IMR-90 (cell line): ENCODE measurements around the gene METAP2. TPM values are rescaled to one million over a fixed set of nuclear protein-coding genes. Genes with fewer than 3 reads are reported as not detected.
A peak's percentile ranks its signal among the peaks of the same experiment; 100 is the strongest.

ENCODE experiments used
- ATAC-seq: fragments of 200-7000 bp; cut with Tn5 transposase; 2 replicates; pipeline ENCODE4 v1.9.1; 2020; ENCODE audit warnings: low read depth, mild to moderate bottlenecking, moderate library complexity
- BruUV-seq: library from RNA; stranded (reverse); fragments of 400-500 nt; replicated peaks from 2 replicates; lab custom pipeline; 2021; lab: Mats Ljungman, UMichigan
- CTCF ChIA-PET: fragments of 300-600 bp; formaldehyde crosslinking; extraction: SDS; loops from one replicate; lab custom pipeline; 2021; ENCODE audit warnings: antibody characterized with exemption; lab: Yijun Ruan, JAX
- POLR2A ChIA-PET: fragments of 300-600 bp; sonication (Branson Sonifier 250); formaldehyde crosslinking; loops from one replicate; lab custom pipeline; 2022; ENCODE audit warnings: antibody characterized with exemption; ENCODE audit not compliant: unreplicated experiment; lab: Charles Lee
- DNase-seq: peaks from one replicate; pipeline ENCODE4 v3.0.0; 2013
- H2AFZ ChIP-seq: replicated peaks from 2 replicates; pipeline ENCODE3; 2013; ENCODE audit warnings: low read length, mild to moderate bottlenecking; ENCODE audit not compliant: poor library complexity
- H2AK5ac ChIP-seq: 2 replicates; pipeline ENCODE4 v1.6.1; 2013; ENCODE audit warnings: low read depth, low read length, inconsistent platforms
- H2AK9ac ChIP-seq: replicated peaks from 2 replicates; pipeline ENCODE3; 2013; ENCODE audit warnings: mild to moderate bottlenecking, low read depth, low read length, moderate library complexity; ENCODE audit not compliant: poor library complexity
- H2BK120ac ChIP-seq: 2 replicates; pipeline ENCODE4 v1.6.1; 2013; ENCODE audit warnings: low read depth, low read length, inconsistent platforms
- H2BK15ac ChIP-seq: 3 replicates; pipeline ENCODE4 v1.6.1; 2013; ENCODE audit warnings: low read depth, low read length, inconsistent platforms
- H2BK20ac ChIP-seq: 2 replicates; pipeline ENCODE4 v1.6.1; 2013; ENCODE audit warnings: low read depth, mild to moderate bottlenecking, inconsistent platforms, low read length, moderate library complexity
- H2BK5ac ChIP-seq: 2 replicates; pipeline ENCODE4 v1.6.1; 2013; ENCODE audit warnings: mild to moderate bottlenecking, low read depth, low read length, inconsistent platforms; ENCODE audit not compliant: poor library complexity, severe bottlenecking
- H3K14ac ChIP-seq: replicated peaks from 2 replicates; pipeline ENCODE4 v1.6.1; 2013; ENCODE audit warnings: low read depth, low read length, inconsistent platforms
- H3K18ac ChIP-seq: 2 replicates; pipeline ENCODE4 v1.6.1; 2013; ENCODE audit warnings: low read depth, low read length, control low read depth
- H3K23ac ChIP-seq: 2 replicates; pipeline ENCODE4 v1.6.1; 2013; ENCODE audit warnings: low read depth, low read length, inconsistent platforms
- H3K27ac ChIP-seq: 2 replicates; pipeline ENCODE4 v1.5.1; 2013; ENCODE audit warnings: mild to moderate bottlenecking, control low read depth, low read length; ENCODE audit not compliant: insufficient read depth
- H3K27me3 ChIP-seq: 2 replicates; pipeline ENCODE4 v1.6.1; 2013; ENCODE audit warnings: low read length; ENCODE audit not compliant: control insufficient read depth, insufficient read depth
- H3K36me3 ChIP-seq: 2 replicates; pipeline ENCODE4 v1.6.1; 2013; ENCODE audit warnings: low read length, mixed read lengths; ENCODE audit not compliant: control insufficient read depth, insufficient read depth
- H3K4ac ChIP-seq: 2 replicates; pipeline ENCODE4 v1.6.1; 2013; ENCODE audit warnings: low read depth, low read length, inconsistent platforms
- H3K4me1 ChIP-seq: 2 replicates; pipeline ENCODE4 v1.6.1; 2013; ENCODE audit warnings: low read length, mixed read lengths; ENCODE audit not compliant: control insufficient read depth, insufficient read depth
- H3K4me2 ChIP-seq: 2 replicates; pipeline ENCODE4 v1.6.1; 2013; ENCODE audit warnings: low read depth, mild to moderate bottlenecking, control low read depth, low read length, moderate library complexity
- H3K4me3 ChIP-seq: 2 replicates; pipeline ENCODE4 v1.5.1; 2013; ENCODE audit warnings: low read depth, mild to moderate bottlenecking, control low read depth, low read length, moderate library complexity; ENCODE audit not compliant: insufficient read depth
- H3K56ac ChIP-seq: 2 replicates; pipeline ENCODE4 v1.6.1; 2013; ENCODE audit warnings: low read length, inconsistent platforms; ENCODE audit not compliant: insufficient read depth; ENCODE audit errors: extremely low read depth
- H3K79me1 ChIP-seq, 2 experiments: 2 replicates each; pipeline ENCODE4 v1.6.1; 2013; ENCODE audit warnings: low read length in 2 of 2, inconsistent platforms in 1 of 2, low read depth in 1 of 2
- H3K9ac ChIP-seq: 2 replicates; pipeline ENCODE4 v1.6.1; 2013; ENCODE audit warnings: low read depth, low read length, control low read depth
- H3K9me1 ChIP-seq: 2 replicates; pipeline ENCODE4 v1.6.1; 2013; ENCODE audit warnings: low read length, inconsistent platforms; ENCODE audit not compliant: insufficient read depth
- H3K9me3 ChIP-seq: 2 replicates; pipeline ENCODE4 v1.6.1; 2013; ENCODE audit warnings: low read length; ENCODE audit not compliant: control insufficient read depth, insufficient read depth
- H4K20me1 ChIP-seq: 2 replicates; pipeline ENCODE4 v1.6.1; 2013; ENCODE audit warnings: low read length, inconsistent platforms; ENCODE audit not compliant: insufficient read depth
- H4K5ac ChIP-seq: 2 replicates; pipeline ENCODE4 v1.6.1; 2013; ENCODE audit warnings: mild to moderate bottlenecking, low read depth, low read length, control low read depth
- H4K8ac ChIP-seq, 2 experiments: 2 replicates each; pipeline ENCODE4 v1.6.1; 2013; ENCODE audit warnings: low read depth in 2 of 2, low read length in 2 of 2, control low read depth in 1 of 2, inconsistent platforms in 1 of 2
- H4K91ac ChIP-seq: 2 replicates; pipeline ENCODE4 v1.6.1; 2013; ENCODE audit warnings: low read depth, low read length, inconsistent platforms; ENCODE audit not compliant: insufficient read depth
- CHD1 ChIP-seq: IDR thresholded peaks from 2 replicates; pipeline ENCODE4 v1.6.1; 2012; ENCODE audit warnings: low read depth, low read length, improper control_type of control experiment
- FOS ChIP-seq: fragments of 150-350 bp; IDR thresholded peaks from 2 replicates; pipeline ENCODE4 v1.6.1; 2016; ENCODE audit warnings: low read depth, low read length
- MXI1 ChIP-seq: IDR thresholded peaks from 2 replicates; pipeline ENCODE4 v1.6.1; 2012; ENCODE audit warnings: low read depth, mild to moderate bottlenecking, low read length, moderate library complexity, borderline replicate concordance
- POLR2A ChIP-seq: IDR thresholded peaks from 2 replicates; pipeline ENCODE4 v1.6.1; 2012; ENCODE audit warnings: mild to moderate bottlenecking, low read depth, low read length
- RAD21 ChIP-seq: IDR thresholded peaks from 2 replicates; pipeline ENCODE4 v1.6.1; 2012; ENCODE audit warnings: low read length, improper control_type of control experiment
- RFX5 ChIP-seq: IDR thresholded peaks from 2 replicates; pipeline ENCODE4 v1.8.0; 2012; ENCODE audit warnings: low read depth, mild to moderate bottlenecking, low read length, moderate library complexity
- WGBS, 2 experiments: methylation state at CpG; one replicate each; pipeline versions ENCODE4 v1.1.5 to v1.1.7; 2013; ENCODE audit warnings: missing lambda C conversion rate in 2 of 2; ENCODE audit not compliant: insufficient read length in 1 of 2; ENCODE audit errors: extremely low coverage in 2 of 2; 5-methylcytosine and 5-hydroxymethylcytosine counted together
- dilution Hi-C: fragments of 300-500 bp; cut with HindIII; formaldehyde crosslinking; loops from one replicate; pipeline ENCODE4 v1.14.3; 2018; ENCODE audit warnings: low sequenced_read_pairs; ENCODE audit not compliant: unreplicated experiment
- in situ Hi-C: fragments of 300-500 bp; cut with MboI; formaldehyde crosslinking; loops from 3 replicates; pipeline ENCODE4 v1.14.3; 2019; ENCODE audit warnings: low sequenced_read_pairs, inconsistent platforms, mixed read lengths
- intact Hi-C: fragments of 100-400 bp; cut with micrococcal nuclease; formaldehyde crosslinking; loops from 2 replicates; pipeline ENCODE4 v1.10.0; 2022
- polyA plus RNA-seq, 3 experiments: library from polyadenylated mRNA; depleted of rRNA; stranded (reverse); fragments of >200 nt; gene quantifications; 2 replicates each; pipeline ENCODE4 v1.2.3, GENCODE V29; 2012; ENCODE audit warnings: low replicate concordance in 1 of 3
- total RNA-seq: library from RNA; depleted of rRNA; stranded (reverse); fragments of >200 nt; gene quantifications from 2 replicates; pipeline ENCODE4 v1.2.3, GENCODE V29; 2012

Gene METAP2
- total and polyA plus RNA-seq, 2 of the 4 experiments (the other 2 are of a cell fraction) = 62.5 to 72.9 TPM

DNA sequence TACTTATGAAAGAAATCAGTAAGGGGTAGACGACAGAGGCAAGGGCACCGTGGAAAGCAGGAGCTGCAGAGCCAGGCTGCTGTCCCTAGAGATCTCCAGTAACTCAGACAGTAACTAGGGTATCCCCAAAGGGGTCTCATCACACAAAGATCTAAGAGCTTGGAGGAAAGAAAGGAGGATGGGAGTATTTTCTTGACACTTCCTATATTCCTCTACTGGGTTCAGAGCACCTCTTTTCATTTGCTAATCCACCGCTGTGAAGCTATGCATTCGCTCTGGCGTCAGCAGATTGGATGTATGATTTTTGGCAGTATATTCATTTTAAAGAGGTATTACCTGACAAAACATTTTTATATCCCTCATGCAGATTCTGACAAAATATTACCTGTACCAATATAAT lies 64.7 kb downstream of the METAP2 start:
- 0 out of 2 replicates have a peak overlapping the region, but pooled peaks have one; percentile 32 for H3K23ac ChIP-seq
- dilution Hi-C loops (no loop called here), in situ Hi-C loops (no loop called here), intact Hi-C loops (no loop called here)
- peaks cover 40% of the 10 kb centered on the region in 2 experiments for H3K79me1 ChIP-seq
- 0 out of 2 replicates have a peak overlapping the region, but pooled peaks have one; percentile 31 for H4K5ac ChIP-seq
- H3K4me3 ChIP-seq = no peak overlapping the region
- peak overlapping the region; percentile 15; the same call in 1 of the 2 replicates for H4K91ac ChIP-seq
- no peak overlapping the region for H2AFZ ChIP-seq
- peak overlapping the region; percentile 3 for H3K4ac ChIP-seq
- no TSS peak for BruUV-seq
- H3K4me1 ChIP-seq = peaks cover 15% of the 10 kb centered on the region
- H2AK9ac ChIP-seq = no peak overlapping the region
- peak overlapping the region; percentile 73 for H3K18ac ChIP-seq
- no peaks in the 10 kb centered on the region for H3K9me3 ChIP-seq
- H3K36me3 ChIP-seq = no peaks in the 10 kb centered on the region
- no peak overlapping the region for H3K4me2 ChIP-seq
- ATAC-seq (no peak), DNase-seq (no peak)
- CTCF ChIA-PET = interaction anchor here (0.6 to 0.8 kb wide), 3 partner anchors 217 to 455 kb away, joined by 3 read pairs; no protein-coding TSS in a partner anchor
- no peak for TF ChIP-seq RAD21
- no peak for TF ChIP-seq FOS
- TF ChIP-seq MXI1 = no peak
- no peak for TF ChIP-seq RFX5
- no peak for TF ChIP-seq CHD1
- TF ChIP-seq POLR2A = no peak
- no peak overlapping the region for H2AK5ac ChIP-seq
- H2BK120ac ChIP-seq = no peak overlapping the region
- no peak overlapping the region for H3K56ac ChIP-seq
- H3K9me1 ChIP-seq = peaks cover 6% of the 10 kb centered on the region; the same call in 1 of the 2 replicates
- WGBS, 2 experiments = no CpG with 5 or more reads among the region's 5 CpGs
- POLR2A ChIA-PET = interaction anchor here (0.6 to 0.7 kb wide), 2 partner anchors 63 to 123 kb away, joined by 6 read pairs; no protein-coding TSS in a partner anchor
- H4K20me1 ChIP-seq = peaks cover 5% of the 10 kb centered on the region; the same call in 1 of the 2 replicates
- H3K9ac ChIP-seq = no peak overlapping the region; the same call in 1 of the 2 replicates
- no peak overlapping the region for H3K14ac ChIP-seq
- H3K27me3 ChIP-seq = no peaks in the 10 kb centered on the region
- no peak overlapping the region for H2BK20ac ChIP-seq
- no peak overlapping the region for H2BK15ac ChIP-seq
- H4K8ac ChIP-seq = no peak overlapping the region
- no peak overlapping the region for H3K27ac ChIP-seq
- no peak overlapping the region for H2BK5ac ChIP-seq
